ENCODE results near the gene PHACTR2.
"Not testable (repeated sequence)": the region's sequence is repeated elsewhere in the genome, so short reads cannot be mapped to it uniquely, and the experiment has no call there.

Gene PHACTR2

GRCh38 chr6:143726015-143726647, 48.4 kb downstream of the PHACTR2 start:
- DNase-seq (ENCODE audit: low spot score): no peak
- in situ Hi-C loops (cut with MboI; ENCODE audit: low pct_unique_long_range_greater_than_20kb, low sequenced_read_pairs, unreplicated experiment): no loop called here
- no peak for TF ChIP-seq CTCF (IDR thresholded peaks at IDR 0.05; ENCODE audit: extremely low read depth, insufficient read depth, missing control alignments)

GRCh38 chr6:143727035-143727434, 49.3 kb downstream of the PHACTR2 start:
- DNase-seq (ENCODE audit: low spot score): no peak
- TF ChIP-seq CTCF (IDR thresholded peaks at IDR 0.05; ENCODE audit: extremely low read depth, insufficient read depth, missing control alignments): no peak
- in situ Hi-C loops (cut with MboI; ENCODE audit: low pct_unique_long_range_greater_than_20kb, low sequenced_read_pairs, unreplicated experiment): no loop called here

- no peak for DNase-seq (ENCODE audit: low spot score)
- TF ChIP-seq CTCF (IDR thresholded peaks at IDR 0.05; ENCODE audit: extremely low read depth, insufficient read depth, missing control alignments): no peak
- in situ Hi-C loops (cut with MboI; ENCODE audit: low pct_unique_long_range_greater_than_20kb, low sequenced_read_pairs, unreplicated experiment): no loop called here
Observed at GRCh38 chr6:143731789-143732188, 54.0 kb downstream of the PHACTR2 start.

- TF ChIP-seq CTCF (IDR thresholded peaks at IDR 0.05; ENCODE audit: extremely low read depth, insufficient read depth, missing control alignments): no peak
- in situ Hi-C loops (cut with MboI; ENCODE audit: low pct_unique_long_range_greater_than_20kb, low sequenced_read_pairs, unreplicated experiment): no loop called here
- no peak for DNase-seq (ENCODE audit: low spot score)
Observed at GRCh38 chr6:143732536-143732935, 54.8 kb downstream of the PHACTR2 start.

- in situ Hi-C loops (cut with MboI; ENCODE audit: low pct_unique_long_range_greater_than_20kb, low sequenced_read_pairs, unreplicated experiment): no loop called here
- TF ChIP-seq CTCF (IDR thresholded peaks at IDR 0.05; ENCODE audit: extremely low read depth, insufficient read depth, missing control alignments): no peak
- DNase-seq (ENCODE audit: low spot score): no peak
Observed at GRCh38 chr6:143733510-143733909, 55.7 kb downstream of the PHACTR2 start.

- no peak for TF ChIP-seq CTCF (IDR thresholded peaks at IDR 0.05; ENCODE audit: extremely low read depth, insufficient read depth, missing control alignments)
- no peak for DNase-seq (ENCODE audit: low spot score)
- in situ Hi-C loops (cut with MboI; ENCODE audit: low pct_unique_long_range_greater_than_20kb, low sequenced_read_pairs, unreplicated experiment): no loop called here
Observed at GRCh38 chr6:143734641-143735063, 56.9 kb downstream of the PHACTR2 start.

GRCh38 chr6:143738072-143738690, 60.4 kb downstream of the PHACTR2 start:
- DNase-seq (ENCODE audit: low spot score); in situ Hi-C loops (cut with MboI; ENCODE audit: low pct_unique_long_range_greater_than_20kb, low sequenced_read_pairs, unreplicated experiment): not testable (repeated sequence)

Data from GM13977 (cell line).